Measurements from ENCODE around the gene GSE1. TPM values are rescaled to one million over a fixed set of nuclear protein-coding genes. Genes with fewer than 3 reads are reported as not detected.

GSE1 gene
- total RNA-seq, 1 donor: 23.1 TPM

DNA sequence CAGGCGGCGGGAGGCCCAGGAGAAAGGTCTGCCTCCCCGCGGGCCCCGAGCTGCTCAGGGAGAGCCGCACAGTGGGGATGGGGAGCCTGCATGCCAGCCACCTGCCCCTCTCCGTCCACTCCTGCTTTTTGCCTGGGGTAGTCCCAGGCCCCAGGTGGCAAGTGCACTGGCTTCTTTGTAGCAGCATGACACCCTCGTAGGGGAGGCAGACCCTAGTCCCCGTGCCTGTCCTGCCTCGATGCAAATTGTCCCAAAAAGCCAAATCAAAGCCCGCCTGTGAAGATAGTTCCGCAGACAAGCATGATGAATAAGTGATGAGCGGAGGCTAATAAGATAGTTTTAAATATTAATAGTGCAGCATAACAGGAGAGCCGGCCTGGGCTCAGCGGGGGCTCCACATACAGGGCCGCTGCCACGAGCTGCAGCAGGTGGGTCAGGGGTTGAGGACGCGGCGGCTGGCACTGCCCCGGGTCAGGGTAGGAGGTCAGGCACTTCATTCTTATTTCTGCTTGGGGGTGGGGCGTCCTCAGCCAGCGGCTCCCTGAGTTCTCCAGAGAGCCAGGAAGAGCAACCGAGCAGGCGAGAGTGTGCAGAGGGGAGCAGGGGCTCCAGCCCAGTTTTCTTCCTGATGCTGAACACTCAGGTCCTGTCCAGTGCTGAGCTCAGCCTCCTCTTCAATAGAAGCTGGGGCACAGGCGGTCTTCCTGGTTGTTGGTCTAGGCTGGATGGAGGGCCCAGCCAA, 48.8 kb downstream of the GSE1 start:
- no peak for DNase-seq (ENCODE audit: low read depth)
- H3K4me3 ChIP-seq (ENCODE audit: low read depth, low read length): no peak overlapping the region
- TF ChIP-seq, protein P1, sequence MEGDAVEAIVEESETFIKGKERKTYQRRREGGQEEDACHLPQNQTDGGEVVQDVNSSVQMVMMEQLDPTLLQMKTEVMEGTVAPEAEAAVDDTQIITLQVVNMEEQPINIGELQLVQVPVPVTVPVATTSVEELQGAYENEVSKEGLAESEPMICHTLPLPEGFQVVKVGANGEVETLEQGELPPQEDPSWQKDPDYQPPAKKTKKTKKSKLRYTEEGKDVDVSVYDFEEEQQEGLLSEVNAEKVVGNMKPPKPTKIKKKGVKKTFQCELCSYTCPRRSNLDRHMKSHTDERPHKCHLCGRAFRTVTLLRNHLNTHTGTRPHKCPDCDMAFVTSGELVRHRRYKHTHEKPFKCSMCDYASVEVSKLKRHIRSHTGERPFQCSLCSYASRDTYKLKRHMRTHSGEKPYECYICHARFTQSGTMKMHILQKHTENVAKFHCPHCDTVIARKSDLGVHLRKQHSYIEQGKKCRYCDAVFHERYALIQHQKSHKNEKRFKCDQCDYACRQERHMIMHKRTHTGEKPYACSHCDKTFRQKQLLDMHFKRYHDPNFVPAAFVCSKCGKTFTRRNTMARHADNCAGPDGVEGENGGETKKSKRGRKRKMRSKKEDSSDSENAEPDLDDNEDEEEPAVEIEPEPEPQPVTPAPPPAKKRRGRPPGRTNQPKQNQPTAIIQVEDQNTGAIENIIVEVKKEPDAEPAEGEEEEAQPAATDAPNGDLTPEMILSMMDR (IDR thresholded peaks at IDR 0.05; ENCODE audit: insufficient read depth, low read length): no peak

DNA sequence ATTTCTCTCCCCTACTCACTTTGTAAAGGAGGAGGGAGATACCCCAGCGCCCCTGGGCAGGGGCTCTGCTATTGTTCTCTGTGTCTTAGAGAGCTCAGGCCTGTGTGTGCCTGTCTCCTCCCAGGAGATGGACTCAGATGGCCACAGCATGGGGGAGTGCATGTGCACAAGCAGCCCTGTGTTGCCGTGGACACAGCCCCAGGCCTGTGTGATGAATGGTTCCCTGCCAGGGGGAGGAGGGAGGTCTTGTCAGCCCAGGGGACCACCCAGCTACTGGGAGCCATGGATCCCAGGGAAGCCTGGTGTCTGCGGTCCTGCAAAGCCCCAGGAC, 49.3 kb downstream of the GSE1 start:
- no peak overlapping the region for H3K4me3 ChIP-seq (ENCODE audit: low read depth, low read length)
- TF ChIP-seq, protein P1 (IDR thresholded peaks at IDR 0.05; ENCODE audit: insufficient read depth, low read length): no peak
- no peak for DNase-seq (ENCODE audit: low read depth)

DNA sequence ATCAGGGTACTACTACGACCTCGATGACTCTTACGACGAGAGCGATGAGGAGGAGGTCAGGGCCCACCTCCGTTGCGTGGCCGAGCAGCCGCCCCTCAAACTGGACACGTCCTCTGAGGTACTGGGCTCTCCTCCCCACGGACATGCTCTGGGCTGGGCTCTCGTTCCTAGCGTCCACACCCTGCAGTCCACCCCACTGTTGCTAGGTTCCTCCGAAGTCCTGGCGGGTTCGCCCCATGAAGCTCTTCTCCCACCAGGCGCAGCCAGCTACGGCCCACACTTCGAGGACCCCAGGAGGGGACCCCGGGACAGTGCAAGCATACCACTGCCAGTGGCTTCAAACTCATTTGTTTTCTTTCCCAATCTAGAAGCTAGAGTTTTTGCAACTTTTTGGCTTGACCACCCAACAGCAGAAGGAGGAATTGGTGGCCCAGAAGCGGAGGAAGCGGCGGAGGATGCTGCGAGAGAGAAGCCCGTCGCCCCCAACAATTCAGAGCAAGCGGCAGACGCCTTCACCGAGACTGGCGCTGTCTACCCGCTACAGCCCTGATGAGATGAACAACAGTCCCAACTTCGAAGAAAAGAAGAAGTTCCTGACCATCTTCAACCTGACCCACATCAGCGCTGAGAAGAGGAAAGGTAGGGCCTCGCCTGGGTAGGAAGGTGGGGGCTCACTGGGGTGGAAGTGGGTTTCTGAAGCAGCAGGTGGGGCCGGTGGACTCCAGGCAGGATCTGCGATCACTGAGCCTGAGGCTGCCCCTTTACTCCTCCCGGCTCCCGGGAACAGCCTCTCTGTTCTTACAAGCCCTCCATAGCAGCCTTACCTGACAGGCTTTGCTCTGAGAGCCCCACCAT, 50.1 kb downstream of the GSE1 start:
- DNase-seq (ENCODE audit: low read depth): no peak
- TF ChIP-seq, protein P1 (IDR thresholded peaks at IDR 0.05; ENCODE audit: insufficient read depth, low read length): no peak
- H3K4me3 ChIP-seq (ENCODE audit: low read depth, low read length): no peak overlapping the region

DNA sequence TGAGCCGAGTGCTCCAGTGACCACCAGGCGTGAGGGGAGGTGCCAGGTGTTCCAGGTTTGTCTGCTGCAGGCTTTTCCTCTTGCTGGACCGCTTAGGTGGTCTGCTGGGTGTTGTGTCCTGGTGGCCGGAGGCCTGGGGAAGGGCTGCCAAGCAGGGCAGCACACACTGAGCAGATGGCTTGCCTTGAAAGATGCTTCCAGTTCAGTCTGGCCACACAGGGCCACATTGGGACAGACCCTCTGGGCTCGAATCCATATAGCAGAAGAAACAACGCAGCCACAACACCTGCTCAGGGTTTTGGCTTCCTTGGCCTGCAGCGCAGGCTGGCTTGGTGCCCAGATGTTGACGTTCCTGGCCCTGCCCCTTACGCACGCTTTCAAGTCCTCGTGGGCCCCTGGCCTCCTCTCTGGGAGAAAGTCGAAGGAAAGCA, 50.8 kb downstream of the GSE1 start:
- H3K4me3 ChIP-seq (ENCODE audit: low read depth, low read length): no peak overlapping the region
- TF ChIP-seq, protein P1 (IDR thresholded peaks at IDR 0.05; ENCODE audit: insufficient read depth, low read length): no peak
- no peak for DNase-seq (ENCODE audit: low read depth)

DNA sequence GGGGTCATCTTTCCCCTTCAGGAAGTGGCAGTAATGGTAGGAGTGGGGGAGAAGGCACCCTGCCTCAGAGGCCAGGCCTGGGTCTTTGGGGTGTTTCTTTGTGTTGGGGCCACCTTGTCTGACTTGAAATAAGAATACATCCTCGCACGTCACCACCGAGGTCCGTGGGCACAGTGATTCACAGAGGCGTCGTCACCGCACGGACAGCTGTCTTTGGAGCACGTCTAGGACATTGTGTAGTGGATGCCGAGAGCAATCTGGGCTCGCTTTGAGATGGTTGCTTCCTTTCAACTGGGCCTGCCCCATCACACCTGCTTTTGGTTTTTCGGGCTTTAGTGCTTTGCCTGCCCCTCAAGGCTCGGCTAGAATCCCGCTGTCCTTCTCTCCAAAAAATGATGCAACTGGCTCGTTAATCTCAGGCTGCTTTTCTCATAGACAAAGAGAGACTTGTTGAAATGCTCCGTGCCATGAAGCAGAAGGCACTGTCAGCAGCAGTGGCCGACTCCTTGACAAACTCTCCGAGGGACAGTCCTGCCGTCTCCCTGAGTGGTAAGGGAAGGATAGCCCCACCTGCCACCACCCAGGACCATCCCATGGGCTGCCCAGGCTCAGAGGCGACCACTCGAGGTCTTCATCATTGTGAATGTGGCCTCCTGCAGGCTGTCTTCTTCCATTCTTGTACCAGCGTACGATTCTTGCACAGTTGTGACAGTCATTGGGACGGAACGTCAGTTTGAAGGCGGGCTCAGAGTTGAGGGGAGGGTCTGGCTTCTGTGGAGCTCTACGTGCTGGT, 51.7 kb downstream of the GSE1 start:
- no peak for DNase-seq (ENCODE audit: low read depth)
- TF ChIP-seq, protein P1 (IDR thresholded peaks at IDR 0.05; ENCODE audit: insufficient read depth, low read length): no peak
- H3K4me3 ChIP-seq (ENCODE audit: low read depth, low read length): no peak overlapping the region

DNA sequence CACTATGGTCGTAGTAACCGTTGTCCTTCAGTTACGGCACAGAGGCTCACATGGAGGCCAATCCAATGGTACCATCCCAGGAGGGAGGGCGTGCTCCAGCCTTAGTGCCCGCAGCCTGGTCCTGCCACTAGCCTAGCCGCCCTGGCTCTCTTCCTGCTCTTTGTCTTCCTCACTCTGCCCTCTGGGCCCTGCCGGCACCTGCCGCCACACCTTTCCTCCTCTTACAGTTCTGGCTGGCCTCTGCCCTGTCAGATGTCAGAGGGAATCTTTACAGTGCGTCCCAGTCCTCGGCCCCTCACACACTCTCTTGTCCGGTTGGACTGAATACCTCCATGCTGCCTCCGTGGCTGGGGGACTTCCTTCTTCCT, 52.2 kb downstream of the GSE1 start:
- TF ChIP-seq, protein P1 (IDR thresholded peaks at IDR 0.05; ENCODE audit: insufficient read depth, low read length): no peak
- H3K4me3 ChIP-seq (ENCODE audit: low read depth, low read length): no peak overlapping the region
- no peak for DNase-seq (ENCODE audit: low read depth)
